ENCODE results near the gene RGPD8. TPM values are rescaled to one million over a fixed set of nuclear protein-coding genes. Genes with fewer than 3 reads are reported as not detected.

Gene RGPD8
- total RNA-seq, 2 experiments from 2014 or later, result not detected

DNA sequence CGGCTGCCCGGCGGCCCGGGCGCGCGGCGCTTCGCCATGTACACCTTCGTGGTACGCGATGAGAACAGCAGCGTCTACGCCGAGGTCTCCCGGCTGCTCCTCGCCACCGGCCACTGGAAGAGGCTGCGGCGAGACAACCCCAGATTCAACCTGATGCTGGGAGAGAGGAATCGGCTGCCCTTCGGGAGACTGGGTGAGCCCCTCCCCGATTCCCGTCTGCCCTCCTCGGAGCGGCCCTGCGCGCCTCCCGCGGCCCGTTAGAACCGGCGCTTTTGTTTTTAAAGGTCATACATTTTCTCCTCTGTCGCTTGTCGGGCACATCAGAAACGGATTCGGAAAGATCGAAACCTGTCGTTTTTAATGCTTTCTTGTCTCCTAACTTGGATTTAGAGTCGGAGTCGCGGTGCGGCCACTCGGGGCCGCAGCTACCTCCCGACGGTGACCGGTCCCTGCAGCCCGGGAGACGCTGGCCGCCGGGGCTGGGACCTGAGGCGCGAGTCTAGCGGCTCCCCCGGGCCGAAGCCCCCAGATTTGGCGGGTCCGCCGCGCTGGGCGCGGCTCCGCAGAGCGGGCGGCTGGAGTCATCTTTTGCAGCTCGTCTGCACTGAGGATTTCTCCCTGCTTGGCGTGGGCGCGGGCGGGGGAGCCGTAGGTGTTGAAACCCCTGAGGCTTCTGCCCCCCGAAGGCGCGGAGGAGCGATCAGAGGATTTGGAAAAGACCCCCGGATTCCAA, 49.0 kb upstream of the RGPD8 start:
- Histone ChIP-seq H3K36me3 (ENCODE audit: insufficient read depth, low read length) (peaks cover 34% of the 10 kb centered on the region), H3K4me2 (ENCODE audit: low read length) (peak overlapping the region; percentile 95), H3K9me3 (ENCODE audit: low read length) (no peaks in the 10 kb centered on the region), H2AFZ (ENCODE audit: low read length) (peak overlapping the region; percentile 84), H4K20me1 (ENCODE audit: insufficient read depth, low read length) (peaks cover 5% of the 10 kb centered on the region; the same call in 1 of the 2 replicates), H3K27ac (ENCODE audit: low read depth, low read length, poor library complexity, severe bottlenecking) (peak overlapping the region; percentile 71), H3K79me2 (ENCODE audit: insufficient read depth, low read depth, low read length) (peaks cover 30% of the 10 kb centered on the region; the same call in 1 of the 2 replicates), H3K4me3 (ENCODE audit: low read depth, low read length, poor library complexity, severe bottlenecking) (peak overlapping the region; percentile 99), H3K4me1 (ENCODE audit: insufficient read depth, low read length, poor library complexity, severe bottlenecking) (peaks cover 19% of the 10 kb centered on the region), H3K9me2 (ENCODE audit: insufficient read depth, low read length) (no peaks in the 10 kb centered on the region)
- DNase-seq (ENCODE audit: low spot score), result peak; percentile 38
- intact Hi-C loops (cut with micrococcal nuclease; ENCODE audit: unreplicated experiment), result loop anchor here (5.0 kb wide), 3 partner anchors 225 to 600 kb away; partner anchors contain the start of genes ANAPC1 and ZC3H8
- no TSS peak for BruUV-seq (replicated peaks)
- no peak for TF ChIP-seq EZH2phosphoT487 (IDR thresholded peaks at IDR 0.05; ENCODE audit: borderline replicate concordance, low read depth, low read length)
- TF ChIP-seq, protein P1, sequence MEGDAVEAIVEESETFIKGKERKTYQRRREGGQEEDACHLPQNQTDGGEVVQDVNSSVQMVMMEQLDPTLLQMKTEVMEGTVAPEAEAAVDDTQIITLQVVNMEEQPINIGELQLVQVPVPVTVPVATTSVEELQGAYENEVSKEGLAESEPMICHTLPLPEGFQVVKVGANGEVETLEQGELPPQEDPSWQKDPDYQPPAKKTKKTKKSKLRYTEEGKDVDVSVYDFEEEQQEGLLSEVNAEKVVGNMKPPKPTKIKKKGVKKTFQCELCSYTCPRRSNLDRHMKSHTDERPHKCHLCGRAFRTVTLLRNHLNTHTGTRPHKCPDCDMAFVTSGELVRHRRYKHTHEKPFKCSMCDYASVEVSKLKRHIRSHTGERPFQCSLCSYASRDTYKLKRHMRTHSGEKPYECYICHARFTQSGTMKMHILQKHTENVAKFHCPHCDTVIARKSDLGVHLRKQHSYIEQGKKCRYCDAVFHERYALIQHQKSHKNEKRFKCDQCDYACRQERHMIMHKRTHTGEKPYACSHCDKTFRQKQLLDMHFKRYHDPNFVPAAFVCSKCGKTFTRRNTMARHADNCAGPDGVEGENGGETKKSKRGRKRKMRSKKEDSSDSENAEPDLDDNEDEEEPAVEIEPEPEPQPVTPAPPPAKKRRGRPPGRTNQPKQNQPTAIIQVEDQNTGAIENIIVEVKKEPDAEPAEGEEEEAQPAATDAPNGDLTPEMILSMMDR (conservative IDR thresholded peaks at IDR 0.05; ENCODE audit: low read length), result 0 out of 2 replicates have a peak, but pooled peaks have one; percentile 23
- ChIA-PET POLR2A (interaction anchor here (0.6 to 0.7 kb wide), 2 partner anchors 309 to 605 kb away, joined by 4 to 9 read pairs; no protein-coding TSS in a partner anchor), CTCF (ENCODE audit: unreplicated experiment) (no interaction called here)

DNA sequence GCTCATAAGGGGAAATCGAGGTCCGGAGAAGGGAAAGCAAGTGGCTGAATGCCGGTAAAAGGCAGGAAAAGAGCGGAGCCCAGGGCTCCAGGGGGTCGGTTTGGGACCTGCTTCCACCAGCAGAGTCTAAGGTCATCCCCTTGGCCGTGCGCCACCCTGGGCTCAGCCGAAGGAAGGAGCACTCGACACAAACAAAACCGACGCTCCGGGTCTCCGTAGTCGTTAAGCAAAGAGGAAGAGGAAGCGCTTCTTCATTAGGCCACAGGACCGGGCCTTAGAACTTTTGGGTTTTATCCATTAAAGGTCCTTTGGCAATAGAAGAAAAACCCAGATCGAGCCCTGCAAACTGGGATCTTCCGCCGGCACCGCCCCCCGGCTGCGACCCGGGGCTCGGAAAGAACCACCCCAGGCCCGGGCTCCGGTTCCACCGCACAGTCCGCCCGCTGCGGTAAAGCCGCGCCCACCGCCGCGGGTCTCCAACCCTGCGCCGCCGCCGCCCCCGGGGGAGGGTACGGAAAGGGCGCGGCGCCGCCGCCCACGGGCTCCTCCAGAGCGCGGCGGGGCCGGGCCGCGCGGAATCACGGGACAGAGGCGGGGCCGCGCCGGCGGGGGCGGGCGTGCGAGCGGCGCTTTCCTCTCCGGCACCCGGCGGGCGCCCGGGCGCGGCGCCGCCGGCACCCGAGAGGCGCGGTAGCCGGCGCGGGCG, 48.2 kb upstream of the RGPD8 start, which contains the start of gene TTL:
TSS of gene TTL (plus strand) at position 629 of the 706 bp plus-strand sequence. CDS start 189 bp downstream, outside the sequence.
- no peaks in the 10 kb centered on the region for H3K9me2 ChIP-seq (ENCODE audit: insufficient read depth, low read length)
- peak within 1 kb of the TSS; percentile 96 for H2AFZ ChIP-seq (ENCODE audit: low read length)
- peak within 1 kb of the TSS; percentile 89 for H3K27ac ChIP-seq (ENCODE audit: low read depth, low read length, poor library complexity, severe bottlenecking)
- DNase-seq (ENCODE audit: low spot score), result peak; percentile 86
- H3K79me2 ChIP-seq (ENCODE audit: insufficient read depth, low read depth, low read length), result peaks cover 28% of the 10 kb centered on the region; the same call in 1 of the 2 replicates
- H4K20me1 ChIP-seq (ENCODE audit: insufficient read depth, low read length), result peaks cover 5% of the 10 kb centered on the region; the same call in 1 of the 2 replicates
- intact Hi-C loops (cut with micrococcal nuclease; ENCODE audit: unreplicated experiment), result loop anchor here (1.0 to 5.0 kb wide), 8 partner anchors 62 to 599 kb away; partner anchors contain the start of genes ANAPC1, CHCHD5, SLC20A1 and TMEM87B
- POLR2A ChIA-PET, result interaction anchor here (0.6 to 1.1 kb wide), 2 partner anchors 78 to 156 kb away, joined by 3 read pairs; no protein-coding TSS in a partner anchor
- H3K4me2 ChIP-seq (ENCODE audit: low read length), result peak within 1 kb of the TSS; percentile 96
- H3K36me3 ChIP-seq (ENCODE audit: insufficient read depth, low read length), result peaks cover 26% of the 10 kb centered on the region
- TF ChIP-seq EZH2phosphoT487 (IDR thresholded peaks at IDR 0.05; ENCODE audit: borderline replicate concordance, low read depth, low read length), result no peak
- TF ChIP-seq, protein P1 (conservative IDR thresholded peaks at IDR 0.05; ENCODE audit: low read length), result no peak
- BruUV-seq (replicated peaks), result TSS peak; percentile 96
- peak within 1 kb of the TSS; percentile 99 for H3K4me3 ChIP-seq (ENCODE audit: low read depth, low read length, poor library complexity, severe bottlenecking)
- peaks cover 19% of the 10 kb centered on the region for H3K4me1 ChIP-seq (ENCODE audit: insufficient read depth, low read length, poor library complexity, severe bottlenecking)
- H3K9me3 ChIP-seq (ENCODE audit: low read length), result no peaks in the 10 kb centered on the region
- CTCF ChIA-PET (ENCODE audit: unreplicated experiment), result no interaction called here

All from OCI-LY7 (cell line).